Measurements from ENCODE around the gene AGK.

- no peak for TF ChIP-seq CTCF (optimal IDR thresholded peaks at IDR 0.05 in 1 of 3, IDR thresholded peaks at IDR 0.05 in 1 of 3, conservative IDR thresholded peaks at IDR 0.05 in 1 of 3; ENCODE audit: extremely low read depth in 1 of 3, insufficient read depth in 2 of 3, low read length in 3 of 3)
- TF ChIP-seq EZH2 (IDR thresholded peaks at IDR 0.05; ENCODE audit: low read length) = no peak
These were observed 6.4 kb upstream of the AGK start for GRCh38 chr7:141544831-141545230.

Data from keratinocyte (primary cell).